Stimulated activated CD8-positive, alpha-beta memory T cell treated with anti-CD3 and anti-CD28 coated beads, Interleukin-12 subunit alpha, Interleukin-12 subunit beta, amount 100 ng/mL, for 24 hours (primary cell): ENCODE measurements around the gene CYB5RL.
A peak's percentile ranks its signal among the peaks of the same experiment; 100 is the strongest.
"Not testable (repeated sequence)": the region's sequence is repeated elsewhere in the genome, so short reads cannot be mapped to it uniquely, and the experiment has no call there.

Experiments
- DNase-seq: peaks from one replicate; pipeline ENCODE4 v3.0.0-alpha.2; 2020; ENCODE audit errors: extremely low read depth

Gene CYB5RL

DNA sequence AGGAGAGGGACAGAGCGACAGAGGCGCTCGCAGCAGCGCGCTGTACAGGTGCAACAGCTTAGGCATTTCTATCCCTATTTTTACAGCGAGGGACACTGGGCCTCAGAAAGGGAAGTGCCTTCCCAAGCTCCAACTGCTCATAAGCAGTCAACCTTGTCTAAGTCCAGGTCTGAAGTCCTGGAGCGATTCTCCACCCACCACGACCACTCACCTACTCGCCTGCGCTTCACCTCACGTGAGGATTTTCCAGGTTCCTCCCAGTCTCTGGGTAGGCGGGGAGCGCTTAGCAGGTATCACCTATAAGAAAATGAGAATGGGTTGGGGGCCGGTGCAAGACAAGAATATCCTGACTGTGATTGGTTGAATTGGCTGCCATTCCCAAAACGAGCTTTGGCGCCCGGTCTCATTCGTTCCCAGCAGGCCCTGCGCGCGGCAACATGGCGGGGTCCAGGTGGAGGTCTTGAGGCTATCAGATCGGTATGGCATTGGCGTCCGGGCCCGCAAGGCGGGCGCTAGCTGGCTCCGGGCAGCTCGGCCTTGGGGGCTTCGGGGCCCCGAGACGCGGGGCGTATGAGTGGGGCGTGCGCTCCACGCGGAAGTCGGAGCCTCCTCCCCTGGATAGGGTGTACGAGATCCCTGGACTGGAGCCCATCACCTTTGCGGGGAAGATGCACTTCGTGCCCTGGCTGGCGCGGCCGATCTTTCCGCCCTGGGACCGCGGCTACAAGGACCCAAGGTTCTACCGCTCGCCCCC is at the start of gene CYB5RL, which contains the start of gene MRPL37:
CYB5RL (minus strand) TSS at position 266 of the 754 bp plus-strand sequence. CDS start 4,414 bp downstream, outside the sequence.
MRPL37 (plus strand) TSS at position 403 of the 754 bp plus-strand sequence; CDS start at position 480, 77 bp downstream.
- DNase-seq = peak; percentile 71

GRCh38 chr1:54248966-54249365 is 49.1 kb upstream of the CYB5RL start:
- DNase-seq = no peak

DNA sequence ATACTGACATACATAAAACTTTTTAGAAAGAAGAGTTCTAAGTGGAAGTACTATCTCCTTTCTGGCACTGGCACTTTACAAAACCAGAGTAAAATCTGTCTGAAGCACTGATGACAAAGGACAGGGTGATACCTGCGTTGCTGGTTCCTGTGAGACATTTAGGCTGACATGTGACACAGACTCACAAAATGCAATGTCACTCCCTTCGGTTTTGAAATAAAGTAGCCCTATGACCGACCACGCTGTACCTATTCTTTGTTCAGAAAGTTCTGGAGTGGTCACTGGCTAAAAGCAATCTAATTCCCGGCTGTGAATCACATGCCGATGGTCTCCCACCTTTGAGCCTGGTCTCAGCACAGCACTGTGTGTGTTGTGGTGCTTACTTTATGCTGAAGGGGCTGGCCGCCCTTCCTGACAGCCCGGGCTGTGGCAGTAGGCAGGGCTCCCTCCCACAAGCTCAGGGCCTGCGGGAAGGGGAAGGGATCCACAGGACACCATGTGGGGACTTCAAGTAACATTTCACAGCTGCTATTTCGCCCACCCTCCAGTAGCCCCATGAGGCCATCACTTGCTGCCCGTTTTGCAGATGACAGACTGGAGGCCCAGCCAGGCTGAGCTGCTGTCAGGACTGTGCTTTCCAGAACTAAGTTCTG is 48.2 kb upstream of the CYB5RL start:
- no peak for DNase-seq

GRCh38 chr1:54246116-54246721 is 46.4 kb upstream of the CYB5RL start:
- DNase-seq = no peak

GRCh38 chr1:54245501-54245900 is 45.7 kb upstream of the CYB5RL start:
- no peak for DNase-seq

DNA sequence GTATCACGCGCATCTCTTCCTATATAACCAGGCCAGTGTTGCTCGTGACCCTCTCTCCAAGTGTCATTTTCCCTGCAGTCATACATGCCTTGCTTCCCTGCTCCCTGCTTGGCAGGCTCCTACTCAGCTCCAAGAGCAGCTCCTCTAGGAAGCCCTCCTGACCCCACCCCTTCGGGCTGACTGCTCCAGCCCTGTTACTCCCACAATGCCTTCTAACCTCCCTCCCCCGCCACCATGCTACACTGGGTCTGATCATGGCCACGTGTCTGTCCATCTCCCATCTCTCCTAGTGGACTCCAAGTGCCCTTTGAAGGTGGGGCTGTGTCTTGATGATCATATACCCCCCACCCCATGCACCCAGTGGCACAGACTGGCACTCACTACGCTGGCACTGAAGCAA is 44.8 kb upstream of the CYB5RL start:
- DNase-seq = no peak

DNA sequence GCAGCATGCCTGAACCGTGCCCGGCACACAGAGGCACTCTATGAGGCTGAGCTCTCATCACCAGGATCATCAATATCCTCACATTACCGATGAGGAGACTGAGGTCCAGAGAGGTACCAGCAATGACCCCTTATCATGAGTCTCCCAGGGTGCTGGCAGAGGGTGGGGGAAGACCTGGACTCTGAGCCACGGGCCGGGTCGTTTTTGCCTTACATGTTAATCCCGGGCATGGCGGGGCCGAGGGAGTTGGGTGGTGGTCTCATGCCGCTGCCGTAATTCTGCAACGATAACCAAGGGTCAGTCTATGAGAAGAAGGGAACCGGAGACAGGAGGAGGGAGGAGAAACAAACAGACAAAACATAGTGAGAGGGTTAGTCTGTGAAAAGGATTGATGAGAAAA is 43.2 kb upstream of the CYB5RL start:
- DNase-seq = no peak

GRCh38 chr1:54241364-54241763 is 41.5 kb upstream of the CYB5RL start:
- no peak for DNase-seq

- no peak for DNase-seq
Observed at GRCh38 chr1:54240741-54241335, 41.0 kb upstream of the CYB5RL start.

DNA sequence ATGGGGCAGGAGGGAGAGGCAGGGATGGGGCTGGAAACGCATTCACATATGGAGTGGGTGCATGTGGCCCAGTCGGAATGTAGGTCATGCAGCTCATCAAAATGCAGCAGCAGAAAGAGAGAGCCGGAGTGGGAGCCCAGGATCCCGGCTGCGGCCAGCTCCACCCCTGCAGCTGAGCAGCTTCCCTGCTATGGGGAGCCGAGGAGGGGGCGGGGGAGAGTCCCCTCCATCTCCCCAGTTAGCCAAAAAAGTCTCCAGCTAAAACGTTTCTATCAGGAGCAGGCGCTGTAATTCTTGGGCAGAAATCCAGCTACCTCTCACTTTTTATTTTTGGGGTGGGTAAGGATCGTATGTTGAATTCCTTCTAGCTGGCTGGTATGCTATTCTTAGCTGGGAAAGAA is 39.8 kb upstream of the CYB5RL start:
- DNase-seq = no peak

DNA sequence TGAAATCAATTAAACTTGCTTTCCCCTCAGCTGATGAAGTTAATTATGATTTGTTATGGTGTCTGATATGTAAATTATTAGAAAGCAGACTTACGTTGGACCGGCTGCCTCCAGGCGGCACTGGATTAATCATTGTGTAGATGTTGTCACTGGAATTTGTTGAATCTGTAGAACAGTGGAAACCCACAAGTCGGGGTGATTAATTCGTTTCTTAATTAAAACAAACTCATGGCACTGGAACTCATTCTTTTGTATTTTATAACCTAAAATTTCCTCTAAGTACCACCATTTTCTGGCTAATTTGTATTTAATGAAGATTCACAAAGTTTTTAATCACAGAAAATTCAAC is 39.2 kb upstream of the CYB5RL start:
- no peak for DNase-seq

DNA sequence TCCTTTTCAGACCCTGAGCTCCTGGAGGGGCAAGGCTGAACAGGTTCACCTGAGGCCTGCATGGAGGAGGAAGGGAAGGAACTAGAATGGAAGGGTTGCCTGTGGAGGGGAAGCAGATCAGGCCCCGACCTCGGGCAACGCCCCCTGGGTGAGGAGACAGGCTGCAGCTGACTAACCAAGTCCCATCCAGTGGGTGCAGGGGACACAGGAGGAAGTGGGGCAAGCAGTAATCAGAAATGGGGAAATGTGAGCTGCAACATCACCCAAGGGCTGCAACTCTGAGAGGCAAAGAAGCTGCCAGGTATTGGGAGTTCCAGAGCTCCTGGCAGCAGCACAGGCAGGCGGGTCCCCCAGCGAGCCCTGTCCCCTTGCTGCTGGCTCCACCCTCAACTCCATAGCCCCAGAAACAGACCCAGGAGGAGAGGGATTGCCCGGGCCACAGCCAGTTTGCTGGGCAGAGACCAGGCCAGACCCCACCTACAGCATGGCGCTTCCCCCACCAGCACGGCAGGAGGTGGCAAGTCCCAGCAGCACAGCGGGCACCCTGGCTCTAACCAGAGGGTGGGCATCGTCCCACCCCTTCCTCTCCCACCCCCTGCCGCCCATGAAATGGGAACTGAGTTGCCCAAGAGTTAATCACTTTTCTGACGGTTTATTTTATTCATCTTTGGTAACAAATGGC is 38.7 kb upstream of the CYB5RL start:
- DNase-seq = no peak

- no peak for DNase-seq
Observed at GRCh38 chr1:54237586-54237985, 37.8 kb upstream of the CYB5RL start.

GRCh38 chr1:54234284-54234683 is 34.5 kb upstream of the CYB5RL start:
- no peak for DNase-seq

DNA sequence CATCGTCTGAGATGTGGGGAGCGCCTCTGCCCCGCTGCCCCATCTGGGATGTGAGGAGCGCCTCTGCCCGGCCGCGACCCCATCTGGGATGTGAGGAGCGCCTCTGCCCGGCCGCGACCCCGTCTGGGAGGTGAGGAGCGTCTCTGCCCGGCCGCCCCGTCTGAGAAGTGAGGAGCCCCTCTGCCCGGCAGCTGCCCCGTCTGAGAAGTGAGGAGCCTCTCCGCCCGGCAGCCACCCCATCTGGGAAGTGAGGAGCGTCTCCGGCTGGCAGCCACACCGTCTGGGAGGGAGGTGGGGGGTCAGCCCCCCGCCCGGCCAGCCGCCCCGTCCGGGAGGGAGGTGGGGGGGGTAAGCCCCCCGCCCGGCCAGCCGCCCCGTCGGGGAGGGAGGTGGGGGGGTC is 33.4 kb upstream of the CYB5RL start:
- not testable (repeated sequence) for DNase-seq

DNA sequence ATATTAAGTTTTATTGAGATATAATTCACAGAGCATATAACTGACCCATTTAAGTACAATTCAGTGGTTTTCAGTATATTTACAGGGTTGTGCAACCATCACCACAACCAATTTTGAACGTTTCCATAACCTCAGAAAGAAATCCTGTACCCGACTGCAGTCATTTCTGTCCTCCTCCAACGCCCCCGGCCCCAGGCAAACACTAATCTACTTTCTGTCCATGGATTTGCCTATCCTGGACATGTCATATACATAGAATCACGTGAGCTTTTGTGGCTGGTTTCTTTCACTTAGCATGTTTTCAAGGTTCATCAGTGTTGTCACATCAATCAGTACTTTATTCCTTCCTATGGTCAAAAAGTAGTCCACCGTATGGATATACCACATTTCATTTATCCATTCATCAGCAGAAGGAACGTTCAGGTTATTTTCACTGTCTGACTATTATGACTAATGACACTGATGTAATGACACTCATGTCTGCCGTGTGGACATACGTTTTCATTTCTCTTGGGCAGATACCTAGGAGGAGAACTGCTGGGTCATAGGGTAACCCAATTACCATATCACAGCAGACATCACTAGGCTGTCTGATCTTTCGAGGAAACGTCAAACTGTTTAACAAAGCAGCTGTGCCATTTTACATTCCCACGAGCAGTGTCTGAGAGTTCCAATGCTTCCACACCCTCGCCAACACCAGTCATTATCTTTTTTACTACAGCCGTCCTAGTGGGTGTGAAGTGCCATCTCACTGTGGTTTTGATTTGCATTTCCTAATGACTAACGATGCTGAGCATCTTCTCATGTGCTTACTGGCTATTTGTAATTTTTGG is 30.9 kb upstream of the CYB5RL start:
- peak; percentile 28 for DNase-seq

DNA sequence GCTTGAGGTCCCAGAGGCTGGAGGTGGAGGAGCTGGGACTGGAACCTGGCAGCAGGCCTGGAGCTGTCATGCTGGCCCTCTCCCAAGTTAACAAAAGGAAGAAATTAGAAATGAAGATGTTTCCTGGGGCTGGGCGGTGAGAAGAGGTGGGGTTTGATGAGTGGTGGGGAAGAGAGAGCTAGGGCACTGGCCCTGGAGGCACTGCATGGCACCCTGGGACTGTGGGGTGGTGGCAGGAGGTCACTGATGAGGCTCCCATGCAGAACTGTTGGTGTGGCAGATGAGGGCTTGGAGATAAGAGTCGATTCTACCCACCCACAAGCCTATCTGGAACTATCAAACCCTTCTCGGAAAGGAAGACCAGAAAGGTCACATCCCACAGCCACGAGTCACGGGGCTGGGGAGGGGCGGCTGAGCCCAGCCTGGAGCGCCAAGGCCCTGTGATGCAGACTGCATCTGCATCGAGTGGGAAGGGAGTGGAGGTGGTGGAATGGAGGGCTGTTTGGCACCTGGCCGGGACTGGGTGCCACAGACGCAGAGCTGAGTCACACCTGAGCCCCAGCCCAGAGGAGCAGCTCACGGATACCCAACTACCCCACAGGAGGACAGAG is 29.6 kb upstream of the CYB5RL start:
- no peak for DNase-seq

DNA sequence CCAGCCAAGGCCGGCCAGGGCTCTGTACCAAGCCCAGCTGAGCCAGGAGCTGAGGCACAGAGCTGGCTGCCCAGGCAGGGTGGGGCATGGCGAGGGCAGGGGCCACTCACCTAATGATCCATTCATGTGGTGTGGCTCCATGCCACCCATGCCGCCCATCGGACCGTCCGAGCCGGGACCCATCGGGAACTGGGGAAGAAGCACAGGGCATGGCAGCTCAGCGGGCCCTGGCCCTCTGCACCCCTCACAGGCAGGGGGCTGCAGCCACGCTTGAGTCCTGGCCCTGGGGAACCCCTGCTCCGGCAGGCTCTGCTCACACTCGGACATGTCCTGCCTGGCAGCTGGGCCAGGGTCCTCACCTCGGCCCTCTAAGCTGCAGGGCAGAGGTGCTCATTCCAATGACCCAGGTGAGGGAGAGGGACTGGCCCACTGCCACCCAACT is 28.8 kb upstream of the CYB5RL start:
- DNase-seq = no peak

DNA sequence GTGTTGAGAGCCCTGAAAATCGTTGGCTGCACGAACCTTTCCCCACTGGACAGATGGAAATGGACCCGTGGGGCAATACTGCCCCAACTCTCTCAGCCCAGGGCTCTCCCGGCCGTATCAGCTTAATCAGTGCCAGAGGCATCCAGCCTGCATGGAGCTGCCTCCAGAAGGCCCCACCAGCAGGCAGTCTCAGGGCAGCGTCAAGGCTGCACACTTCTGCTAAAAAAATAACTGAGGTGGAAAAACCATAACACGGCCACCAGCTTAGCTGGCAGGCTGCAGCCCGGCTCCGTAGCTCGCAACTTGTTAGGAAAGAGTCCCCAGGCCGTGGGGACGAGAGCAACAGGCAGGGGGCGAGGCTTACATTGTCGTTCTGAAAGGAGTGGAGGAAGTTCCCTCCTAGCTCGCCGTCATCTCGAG is 28.1 kb upstream of the CYB5RL start:
- DNase-seq = no peak

DNA sequence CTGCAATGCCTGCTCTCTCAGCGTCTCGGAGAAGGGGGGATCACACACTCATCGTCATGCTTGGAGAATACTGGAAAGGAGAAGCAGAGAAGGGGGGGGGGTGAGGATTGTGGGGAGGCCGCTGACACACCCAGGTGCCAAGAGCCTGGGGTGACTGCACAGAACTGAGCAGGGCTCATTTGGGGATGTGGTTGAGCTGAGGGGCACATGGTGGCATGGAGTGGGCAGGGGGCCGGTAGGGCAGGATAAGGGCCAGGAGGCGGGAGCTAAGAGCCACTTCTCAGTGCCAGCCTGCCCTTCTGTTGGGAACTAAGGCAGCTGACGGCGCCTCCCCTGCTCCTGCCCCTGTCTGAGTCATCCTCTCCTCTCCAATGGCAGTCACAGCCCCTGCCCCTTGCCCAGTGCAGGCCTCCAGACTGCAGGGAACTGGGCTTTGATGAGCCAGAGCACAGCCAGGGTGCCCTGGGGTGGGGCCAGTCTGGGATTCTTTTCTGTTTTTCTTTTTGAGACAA is 27.3 kb upstream of the CYB5RL start:
- DNase-seq = no peak
